HG02840 (cell line): Measurements from ENCODE around the gene AGTR1.
"Not testable (repeated sequence)": the region's sequence is repeated elsewhere in the genome, so short reads cannot be mapped to it uniquely, and the experiment has no call there.

ENCODE experiments used
- ATAC-seq: cut with Tn5 transposase; IDR thresholded peaks from one replicate; pipeline ENCODE4 v1.9.1; 2021; ENCODE audit warnings: mild to moderate bottlenecking, moderate library complexity, moderate number of reproducible peaks; ENCODE audit not compliant: unreplicated experiment, low FRiP score

Gene AGTR1

GRCh38 chr3:148756311-148756710 is 58.6 kb downstream of the AGTR1 start:
- no peak for ATAC-seq

DNA sequence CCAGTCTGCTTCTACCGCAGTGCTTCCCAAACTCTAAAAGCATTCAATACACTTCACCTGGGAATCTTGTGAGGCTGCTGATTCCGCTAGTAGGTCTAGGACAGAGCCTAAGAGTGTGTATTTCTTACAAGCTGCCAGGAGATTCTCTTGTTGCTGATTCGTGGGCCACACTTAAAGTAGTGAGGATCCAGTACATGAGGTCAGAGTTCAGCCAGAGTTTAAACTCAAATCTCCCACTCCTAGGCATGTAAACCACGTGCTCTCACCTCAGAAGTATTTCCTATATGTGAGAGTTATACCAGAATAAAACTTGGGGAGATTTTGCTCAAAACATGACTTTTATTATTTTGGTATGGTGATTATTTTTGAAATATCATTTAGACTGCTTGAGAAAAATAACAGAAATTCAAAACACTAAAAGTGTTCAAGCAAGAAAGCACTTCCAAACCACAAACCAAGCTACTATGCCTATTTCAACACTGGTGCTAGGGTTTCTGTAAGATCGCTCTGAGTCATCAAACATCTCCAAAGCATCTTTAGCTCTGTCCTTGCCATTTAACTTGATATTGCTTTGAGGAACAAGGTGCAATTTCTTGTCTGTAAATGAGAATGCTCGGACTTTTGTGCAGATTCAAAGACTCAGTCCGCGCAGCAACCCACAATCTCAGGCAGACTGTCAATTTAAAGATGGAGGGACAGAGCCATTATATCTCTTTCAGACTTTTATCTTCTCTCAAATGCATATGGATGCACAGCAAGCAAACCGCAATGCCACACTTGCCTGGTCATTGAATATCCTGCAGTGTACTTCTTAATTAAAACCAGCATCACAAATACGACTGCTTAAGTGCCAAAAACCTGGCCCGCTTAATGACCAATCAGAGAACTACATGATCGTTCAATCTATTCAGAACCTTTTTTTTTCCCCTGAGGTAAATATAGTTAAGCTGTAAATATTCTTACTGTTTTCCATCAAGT is 59.8 kb downstream of the AGTR1 start:
- no peak for ATAC-seq

DNA sequence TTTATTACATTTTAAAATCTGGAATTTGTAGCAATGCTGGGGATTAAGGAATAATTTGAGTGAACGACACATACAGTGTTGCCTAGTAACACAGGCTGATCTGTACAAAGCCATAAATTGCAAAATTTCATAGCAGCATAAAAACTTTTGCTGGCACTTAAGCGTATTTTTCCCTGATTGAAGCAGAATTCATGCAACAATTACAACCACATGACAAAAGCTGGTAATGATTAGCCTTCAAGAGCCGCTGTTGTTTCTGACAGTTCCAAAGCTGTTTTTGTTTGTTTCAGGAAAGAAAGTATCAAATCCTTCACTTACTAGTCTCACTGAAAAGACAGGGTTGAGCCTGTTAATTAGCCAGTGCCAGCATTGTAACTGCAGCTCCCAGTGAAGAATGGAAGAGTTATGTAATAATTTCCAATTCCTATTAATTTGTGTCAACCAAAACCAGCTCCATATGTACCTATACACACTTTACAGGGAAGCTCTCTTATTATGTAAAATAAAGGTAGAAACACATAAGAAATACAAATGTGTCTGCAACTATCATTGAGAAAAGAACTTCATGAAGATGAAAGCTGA is 60.7 kb downstream of the AGTR1 start:
- no peak for ATAC-seq

DNA sequence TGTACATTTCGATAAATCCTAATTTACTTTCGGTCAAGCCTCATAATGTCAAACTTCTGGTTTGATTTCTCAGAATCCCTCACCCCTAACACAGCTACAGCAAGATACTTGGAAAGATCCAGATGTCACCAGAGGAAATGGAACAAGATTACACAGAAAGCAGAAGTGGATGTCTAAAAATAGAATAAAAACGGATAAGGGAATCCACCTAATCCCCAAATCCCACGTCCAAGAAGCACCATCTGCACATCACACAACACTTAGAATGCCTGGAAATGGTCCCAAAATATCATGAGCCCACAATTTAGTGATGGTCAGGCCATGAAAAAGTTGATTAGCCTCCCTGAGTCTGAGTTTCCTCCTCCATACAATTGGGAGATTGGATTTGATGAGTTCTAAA is 61.7 kb downstream of the AGTR1 start:
- ATAC-seq = no peak

GRCh38 chr3:148763156-148763680 is 65.5 kb downstream of the AGTR1 start:
- ATAC-seq = no peak

GRCh38 chr3:148763986-148764935 is 66.6 kb downstream of the AGTR1 start:
- ATAC-seq = no peak

DNA sequence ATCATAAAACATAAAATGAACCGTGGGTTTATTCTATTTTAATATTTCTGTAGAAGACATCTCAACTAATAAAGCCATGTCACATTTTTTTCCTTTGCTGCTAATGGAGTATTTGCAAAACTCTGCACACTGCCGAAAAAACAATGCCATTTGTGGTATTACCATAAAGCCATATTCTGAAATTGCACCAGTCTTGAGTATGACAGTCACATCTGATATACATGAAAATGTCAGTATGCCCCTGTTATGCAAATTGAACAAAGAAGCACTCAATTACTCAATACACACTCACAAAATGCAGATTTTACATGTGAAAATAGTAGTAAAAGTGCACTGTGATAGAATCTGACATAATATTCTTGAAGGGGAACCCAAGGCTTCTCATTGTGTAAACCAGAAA is 74.7 kb downstream of the AGTR1 start:
- ATAC-seq = no peak

- no peak for ATAC-seq
Measured at GRCh38 chr3:148772835-148773234, 75.1 kb downstream of the AGTR1 start.

- no peak for ATAC-seq
Measured at GRCh38 chr3:148773805-148774204, 76.1 kb downstream of the AGTR1 start.

DNA sequence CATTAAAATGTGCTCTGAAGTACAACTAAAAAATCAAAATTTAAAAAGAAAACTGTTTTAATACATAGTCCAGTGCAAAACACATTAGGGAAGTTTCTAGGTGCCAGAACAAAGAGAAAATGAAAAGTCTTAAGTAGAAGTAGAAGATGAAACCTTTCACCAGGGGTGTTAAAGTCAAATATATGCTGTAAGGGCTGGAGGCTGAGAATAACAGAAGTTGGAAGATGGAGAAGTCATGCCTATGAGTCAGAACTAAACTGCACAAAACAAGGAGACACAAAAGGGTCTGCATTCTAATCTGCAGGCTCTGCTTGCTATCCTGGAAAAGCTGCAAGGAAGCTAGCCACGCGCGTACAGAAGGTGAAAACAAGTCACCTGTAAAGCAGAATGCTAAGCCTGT is 81.2 kb downstream of the AGTR1 start:
- no peak for ATAC-seq

GRCh38 chr3:148785026-148785425 is 87.3 kb downstream of the AGTR1 start:
- not testable (repeated sequence) for ATAC-seq

GRCh38 chr3:148786159-148786558 is 88.5 kb downstream of the AGTR1 start:
- not testable (repeated sequence) for ATAC-seq

DNA sequence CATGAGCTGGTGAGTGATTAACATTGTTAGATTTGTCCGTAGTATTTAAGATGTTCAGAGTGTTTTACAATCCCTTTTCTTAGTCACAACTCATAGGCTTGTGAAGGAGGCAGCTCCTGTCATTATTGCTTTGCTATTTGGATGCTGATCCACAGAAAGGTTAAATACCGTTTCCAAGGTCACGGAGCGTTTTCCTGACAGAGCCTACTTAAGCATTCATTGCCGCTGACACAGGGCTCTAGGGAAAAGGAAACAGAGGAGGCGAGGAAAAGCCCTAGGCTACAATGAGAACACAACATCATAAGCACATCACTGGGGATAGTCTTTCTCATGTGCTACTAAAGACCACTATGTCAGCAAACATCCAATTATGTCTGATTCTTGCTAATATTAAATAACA is 91.4 kb downstream of the AGTR1 start:
- no peak for ATAC-seq

DNA sequence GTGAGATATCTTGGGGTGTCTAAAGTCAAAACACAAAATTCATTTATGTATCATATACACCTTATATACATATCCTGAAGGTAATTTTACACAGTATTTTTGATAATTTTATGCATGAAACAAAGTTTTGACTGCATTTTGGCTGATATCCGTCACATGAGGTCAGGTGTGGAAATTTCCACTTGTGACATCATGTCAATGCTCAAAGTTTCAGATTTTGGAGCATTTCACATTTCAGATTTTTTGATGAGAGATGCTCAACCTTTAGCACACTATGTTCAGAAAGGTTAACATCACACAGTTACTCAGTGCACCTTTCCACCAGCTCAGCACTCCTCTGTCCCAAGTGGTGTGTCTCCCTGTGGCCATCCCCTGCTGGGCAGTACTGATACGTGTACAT is 92.2 kb downstream of the AGTR1 start:
- ATAC-seq = no peak

- ATAC-seq = no peak
Measured at GRCh38 chr3:148790370-148790769, 92.7 kb downstream of the AGTR1 start.

DNA sequence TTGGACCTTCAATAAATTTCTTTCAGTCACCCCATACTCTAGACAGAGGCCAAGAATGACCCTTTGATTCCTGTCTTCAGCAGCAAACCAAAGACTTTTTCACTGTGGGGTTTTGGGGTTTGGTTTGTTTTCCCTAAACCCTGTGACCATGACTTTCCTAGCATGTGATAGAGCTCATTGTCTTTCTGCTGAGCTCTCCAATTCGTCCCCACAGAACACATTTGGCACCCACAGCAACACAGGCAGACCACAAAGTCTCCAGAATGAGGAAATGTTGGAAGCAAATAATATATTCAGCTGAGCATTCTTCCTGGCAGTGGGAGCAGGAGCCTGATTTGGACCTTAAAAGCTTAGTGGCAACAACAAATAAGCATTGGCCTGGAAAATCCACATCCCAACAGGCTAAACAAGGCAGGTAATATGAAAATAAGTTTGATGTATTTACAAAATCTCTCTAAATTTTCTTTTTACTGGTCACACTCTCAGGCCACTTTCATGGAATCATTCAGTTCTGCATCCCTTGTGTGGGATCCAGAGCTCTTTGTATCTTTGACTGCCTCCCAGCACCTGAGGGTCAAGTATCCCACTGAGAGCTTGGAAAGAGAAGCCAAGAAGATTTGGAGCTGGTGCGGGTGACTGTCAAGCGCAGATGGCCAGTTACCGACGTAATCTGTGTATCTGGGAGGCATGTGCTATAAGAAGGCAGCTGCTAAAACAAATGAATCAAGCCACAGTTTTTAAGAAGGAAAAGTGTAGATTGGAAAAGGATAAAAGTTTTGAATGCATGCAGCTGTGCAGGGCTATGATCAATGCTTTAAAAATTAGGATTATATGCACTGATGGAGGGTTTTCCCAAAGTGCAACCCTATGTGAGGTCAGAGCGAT is 93.4 kb downstream of the AGTR1 start:
- no peak for ATAC-seq

DNA sequence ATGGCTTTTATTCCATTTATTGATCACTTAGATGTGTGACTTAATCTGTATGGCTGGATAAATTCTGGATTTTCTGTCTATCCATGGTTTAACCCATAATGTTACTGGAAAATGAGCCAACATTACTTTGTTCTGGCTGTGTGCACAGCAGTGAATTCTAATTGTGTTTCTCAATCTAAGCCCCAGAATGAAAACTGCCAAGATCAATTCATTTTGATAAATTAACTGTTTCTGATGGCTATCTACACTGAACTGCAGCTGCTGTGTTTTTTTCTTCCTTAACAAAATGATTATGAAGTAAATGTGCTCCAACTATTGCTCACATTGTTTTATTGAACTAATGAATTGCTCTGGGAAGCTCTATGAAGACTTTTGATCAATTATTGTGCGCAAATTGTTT is 94.2 kb downstream of the AGTR1 start:
- no peak for ATAC-seq

DNA sequence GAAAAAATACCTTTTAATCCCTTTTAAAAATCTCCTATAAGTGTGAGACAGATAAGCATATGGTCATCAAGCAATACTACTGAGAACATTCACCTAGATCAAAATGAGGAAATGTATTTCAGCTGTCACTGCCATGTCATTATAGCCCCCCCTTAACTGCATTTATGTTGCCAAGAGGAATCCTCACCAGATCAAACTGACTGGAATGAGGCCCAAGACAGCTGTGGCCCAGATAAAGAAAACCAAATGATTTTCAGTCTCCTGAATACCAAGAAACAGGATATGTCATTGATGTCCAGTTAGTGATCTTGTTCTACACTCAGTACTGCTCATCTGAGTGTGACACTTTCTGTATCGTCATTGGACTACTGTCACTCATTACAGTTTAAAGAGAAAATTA is 94.8 kb downstream of the AGTR1 start:
- ATAC-seq = no peak
